Activated CD4-positive, alpha-beta T cell treated with anti-CD3 and anti-CD28 coated beads, Interleukin-2, amount 50 U/mL, for 48 hours (primary cell): ENCODE results near the gene PPP1R2.
A peak's percentile ranks its signal among the peaks of the same experiment; 100 is the strongest.
"Not testable (repeated sequence)": the region's sequence is repeated elsewhere in the genome, so short reads cannot be mapped to it uniquely, and the experiment has no call there.

ENCODE experiments used
- DNase-seq, 2 experiments: peaks; one replicate each; pipeline ENCODE4 v3.0.0-alpha.2; 2020

Gene PPP1R2

GRCh38 chr3:195535293-195535692 lies 7.8 kb downstream of the PPP1R2 start:
- DNase-seq: no peak

GRCh38 chr3:195532834-195533233 lies 10.3 kb downstream of the PPP1R2 start:
- no peak for DNase-seq

GRCh38 chr3:195532345-195532744 lies 10.8 kb downstream of the PPP1R2 start:
- DNase-seq: no peak

DNA sequence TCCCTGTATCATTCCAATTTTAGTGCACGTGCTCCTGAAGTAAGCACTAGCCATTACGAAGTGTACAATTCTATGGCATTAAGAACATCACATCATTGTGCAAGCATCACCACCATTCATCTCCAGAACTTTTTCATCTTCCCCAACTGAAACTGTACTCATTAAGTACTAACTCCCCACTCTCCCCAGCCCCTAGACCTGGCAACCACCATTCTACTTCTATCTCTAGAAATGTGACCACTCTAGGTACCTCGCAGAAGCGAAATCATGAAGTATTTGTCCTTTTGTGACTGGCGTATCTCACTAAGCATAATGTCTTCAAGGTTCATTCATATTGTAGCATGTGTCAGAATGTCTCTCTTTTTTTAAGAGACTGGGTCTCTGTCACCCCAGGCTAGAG lies 11.4 kb downstream of the PPP1R2 start:
- DNase-seq: no peak

GRCh38 chr3:195526492-195526891 lies 16.6 kb downstream of the PPP1R2 start:
- no peak for DNase-seq

GRCh38 chr3:195524171-195524896 lies 18.8 kb downstream of the PPP1R2 start:
- DNase-seq: peak; percentile 43 to 54

- DNase-seq: no peak
Observed at GRCh38 chr3:195522254-195523023, 20.7 kb downstream of the PPP1R2 start.

- DNase-seq: no peak
Observed at GRCh38 chr3:195517030-195517429, 26.1 kb downstream of the PPP1R2 start.

- not testable (repeated sequence) for DNase-seq
Observed at GRCh38 chr3:195514610-195515235, 28.4 kb downstream of the PPP1R2 start.

GRCh38 chr3:195512798-195513345 lies 30.3 kb downstream of the PPP1R2 start:
- no peak for DNase-seq

- DNase-seq: no peak
Observed at GRCh38 chr3:195511136-195511535, 32.0 kb downstream of the PPP1R2 start.

DNA sequence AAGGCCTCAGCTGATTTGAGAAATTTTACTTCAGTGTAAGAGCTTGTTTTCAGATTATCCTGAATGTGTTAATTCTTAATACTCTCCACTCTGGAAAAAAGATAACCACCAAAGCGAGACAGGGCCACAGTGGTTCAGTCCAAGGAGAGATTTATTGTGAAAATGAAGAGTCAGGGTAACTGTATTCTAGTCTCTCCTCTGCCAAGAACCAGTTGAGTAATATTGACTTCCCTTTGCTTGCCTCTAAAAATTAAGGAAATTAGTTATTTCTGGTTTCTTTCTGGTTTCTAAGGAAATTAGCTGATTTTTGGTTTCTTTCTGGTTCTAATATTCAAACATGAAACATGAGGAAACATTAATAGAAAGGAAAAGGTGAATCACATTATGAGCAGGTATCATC lies 34.9 kb downstream of the PPP1R2 start:
- DNase-seq: no peak

GRCh38 chr3:195475614-195476013 lies 67.5 kb downstream of the PPP1R2 start:
- DNase-seq: no peak

- DNase-seq: not testable (repeated sequence)
Observed at GRCh38 chr3:195475116-195475515, 68.0 kb downstream of the PPP1R2 start.

DNA sequence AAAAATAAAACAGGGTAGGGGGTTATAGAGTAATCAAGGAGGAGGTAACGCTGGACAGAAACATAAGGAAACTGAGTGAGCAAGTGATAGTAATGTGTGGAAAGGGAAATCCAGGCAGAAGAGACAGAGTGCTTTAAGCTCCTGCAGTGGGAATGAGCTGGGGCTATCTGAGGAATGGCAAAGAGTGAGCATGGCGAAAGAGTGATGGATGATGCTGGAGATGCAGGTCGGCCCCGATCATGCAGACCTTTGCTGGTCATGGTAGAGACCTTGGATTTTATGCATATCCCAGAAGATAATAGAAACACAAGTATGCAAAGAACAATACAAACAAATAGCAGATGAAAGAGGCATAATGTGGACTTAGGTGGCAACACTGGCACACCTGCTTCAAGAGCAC lies 74.3 kb downstream of the PPP1R2 start:
- no peak for DNase-seq

DNA sequence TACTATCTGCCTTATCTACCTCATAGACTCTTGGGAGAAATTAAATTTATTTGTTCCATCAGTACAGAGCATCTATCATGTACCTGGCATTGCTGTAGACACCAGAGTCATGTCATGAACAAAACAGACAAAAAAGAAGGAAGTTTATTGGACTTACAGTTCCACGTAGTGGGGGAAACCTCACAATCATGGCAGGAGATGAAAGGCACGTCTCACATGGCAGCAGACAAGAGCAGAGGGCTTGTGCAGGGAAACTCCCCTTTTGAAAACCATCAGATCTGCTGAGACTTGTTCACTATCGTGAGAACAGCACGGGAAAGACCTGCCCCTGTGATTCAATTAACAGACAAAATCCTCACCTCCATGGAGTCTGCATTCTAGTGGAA lies 74.7 kb downstream of the PPP1R2 start:
- DNase-seq: no peak

DNA sequence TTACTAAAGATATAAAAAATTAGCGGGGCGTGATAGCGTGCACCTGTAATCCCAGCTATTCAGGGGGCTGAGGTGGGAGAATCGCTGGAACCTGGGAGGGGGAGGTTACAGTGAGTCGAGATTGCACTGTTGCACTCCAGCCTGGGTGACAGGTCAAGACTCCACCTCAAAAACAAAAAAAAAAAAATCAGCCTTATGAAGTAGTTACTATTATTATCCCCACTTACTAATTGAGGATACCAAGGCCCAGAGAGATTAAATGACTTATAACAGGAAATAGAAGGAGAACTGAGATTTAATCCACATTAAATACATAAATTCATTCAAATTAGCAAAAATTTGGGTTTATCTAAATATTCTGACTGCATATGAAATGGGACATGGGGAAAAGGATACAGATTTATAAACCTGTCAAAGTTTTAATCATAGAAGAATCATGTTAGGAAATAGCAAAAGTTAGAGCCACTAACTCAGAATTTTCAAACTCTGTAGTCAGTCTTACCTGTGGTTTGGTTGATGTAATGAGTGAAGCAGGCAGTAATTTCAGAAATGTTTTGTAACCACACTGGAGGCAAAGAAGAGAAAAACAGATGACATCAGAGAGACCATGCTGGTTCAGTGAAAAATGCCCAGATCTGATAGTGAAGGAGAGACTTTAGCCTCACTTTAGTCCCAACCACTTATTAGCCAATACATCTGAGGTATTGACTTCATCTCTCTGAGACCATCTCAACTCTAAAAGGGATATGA lies 75.3 kb downstream of the PPP1R2 start:
- no peak for DNase-seq

GRCh38 chr3:195466251-195466650 lies 76.9 kb downstream of the PPP1R2 start:
- no peak for DNase-seq
